ENCODE results near the gene SIN3A. TPM values are rescaled to one million over a fixed set of nuclear protein-coding genes. Genes with fewer than 3 reads are reported as not detected.
"Not testable (repeated sequence)": the region's sequence is repeated elsewhere in the genome, so short reads cannot be mapped to it uniquely, and the experiment has no call there.

SIN3A gene
- total and polyA plus RNA-seq, 2 of the 4 experiments (the other 2 are of a cell fraction): 21.2 to 31.5 TPM

DNA sequence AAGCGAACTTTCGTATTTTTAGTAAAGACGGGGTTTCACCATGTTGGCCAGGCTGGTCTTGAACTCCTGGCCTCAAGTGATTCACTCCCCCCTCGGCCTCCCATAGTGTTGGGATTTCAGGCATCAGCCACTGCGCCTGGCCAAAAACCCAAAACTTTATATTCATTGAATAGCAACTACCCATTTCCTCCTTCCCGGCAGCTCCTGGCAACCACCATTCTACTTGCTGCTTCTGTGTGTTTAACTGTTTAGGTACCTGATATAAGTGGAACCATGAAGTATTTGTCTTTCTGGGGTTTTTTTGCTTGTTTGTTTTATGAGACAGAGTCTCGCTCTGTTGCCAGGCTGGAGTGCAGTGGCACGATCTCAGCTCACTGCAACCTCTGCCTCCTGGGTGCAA, 107.5 kb downstream of the SIN3A start:
- H3K14ac ChIP-seq (replicated peaks; ENCODE audit: low read depth, low read length); H3K9me1 ChIP-seq (ENCODE audit: insufficient read depth, low read length); H3K4me3 ChIP-seq (ENCODE audit: insufficient read depth, low read depth, low read length); H3K27me3 ChIP-seq (ENCODE audit: control insufficient read depth, insufficient read depth, low read length); H3K9ac ChIP-seq (ENCODE audit: low read depth, low read length); POLR2A ChIA-PET (ENCODE audit: unreplicated experiment); H3K4ac ChIP-seq (ENCODE audit: low read depth, low read length); H2BK120ac ChIP-seq (ENCODE audit: low read depth, low read length); dilution Hi-C loops (cut with HindIII; ENCODE audit: low sequenced_read_pairs, unreplicated experiment); DNase-seq; H2AFZ ChIP-seq (replicated peaks; ENCODE audit: low read length, poor library complexity); in situ Hi-C loops (cut with MboI; ENCODE audit: low sequenced_read_pairs); H2BK20ac ChIP-seq (ENCODE audit: low read depth, low read length); H3K79me1 ChIP-seq (ENCODE audit: low read depth in 1 of 2, low read length in 2 of 2); ATAC-seq (ENCODE audit: low read depth); H3K4me2 ChIP-seq (ENCODE audit: low read depth, low read length); H2AK9ac ChIP-seq (replicated peaks; ENCODE audit: low read depth, low read length, poor library complexity); H4K5ac ChIP-seq (ENCODE audit: low read depth, low read length); H3K27ac ChIP-seq (ENCODE audit: insufficient read depth, low read length); H3K56ac ChIP-seq (ENCODE audit: extremely low read depth, insufficient read depth, low read length); CTCF ChIA-PET; H4K91ac ChIP-seq (ENCODE audit: insufficient read depth, low read depth, low read length); H4K20me1 ChIP-seq (ENCODE audit: insufficient read depth, low read length); H3K9me3 ChIP-seq (ENCODE audit: control insufficient read depth, insufficient read depth, low read length); H2BK15ac ChIP-seq (ENCODE audit: low read depth, low read length); H3K4me1 ChIP-seq (ENCODE audit: control insufficient read depth, insufficient read depth, low read length); BruUV-seq (replicated peaks); H2AK5ac ChIP-seq (ENCODE audit: low read depth, low read length); H2BK5ac ChIP-seq (ENCODE audit: low read depth, low read length, poor library complexity, severe bottlenecking); H4K8ac ChIP-seq (ENCODE audit: low read depth in 2 of 2, low read length in 2 of 2); H3K23ac ChIP-seq (ENCODE audit: low read depth, low read length); H3K18ac ChIP-seq (ENCODE audit: low read depth, low read length); intact Hi-C loops (cut with micrococcal nuclease): not testable (repeated sequence)
- WGBS, 2 experiments (ENCODE audit: extremely low coverage in 2 of 2, insufficient read length in 1 of 2): 30% methylated on average over 2 of the region's 8 CpGs; no CpG with 5 or more reads in 1 of the 2 experiments
- peaks cover 14% of the 10 kb centered on the region for H3K36me3 ChIP-seq (ENCODE audit: control insufficient read depth, insufficient read depth, low read length)

Measured in IMR-90 (cell line).